GM19023 (cell line): ENCODE results near the gene RCAN2.

Source experiments
- ATAC-seq: cut with Tn5 transposase; IDR thresholded peaks from one replicate; pipeline ENCODE4 v1.9.1; 2021; ENCODE audit warnings: mild to moderate bottlenecking, moderate library complexity; ENCODE audit not compliant: unreplicated experiment

Gene RCAN2

GRCh38 chr6:46296586-46296985 is 194.7 kb downstream of the RCAN2 start:
- ATAC-seq: no peak

- ATAC-seq: peak; percentile 80
Measured at GRCh38 chr6:46293641-46294316, 197.5 kb downstream of the RCAN2 start.

GRCh38 chr6:46291880-46292279 is 199.4 kb downstream of the RCAN2 start:
- no peak for ATAC-seq

- no peak for ATAC-seq
Measured at GRCh38 chr6:46291275-46291633, 200.0 kb downstream of the RCAN2 start.

- ATAC-seq: no peak
Measured at GRCh38 chr6:46290421-46291274, 200.6 kb downstream of the RCAN2 start.

GRCh38 chr6:46289898-46290297 is 201.4 kb downstream of the RCAN2 start:
- ATAC-seq: no peak

GRCh38 chr6:46288835-46289234 is 202.4 kb downstream of the RCAN2 start:
- ATAC-seq: no peak

- ATAC-seq: no peak
Measured at GRCh38 chr6:46287681-46288080, 203.6 kb downstream of the RCAN2 start.

GRCh38 chr6:46287043-46287442 is 204.2 kb downstream of the RCAN2 start:
- no peak for ATAC-seq

GRCh38 chr6:46284475-46284874 is 206.8 kb downstream of the RCAN2 start:
- ATAC-seq: no peak

- no peak for ATAC-seq
Measured at GRCh38 chr6:46281110-46281509, 210.1 kb downstream of the RCAN2 start.

- ATAC-seq: no peak
Measured at GRCh38 chr6:46279874-46280273, 211.4 kb downstream of the RCAN2 start.

GRCh38 chr6:46276576-46277142 is 214.6 kb downstream of the RCAN2 start:
- ATAC-seq: no peak

- ATAC-seq: no peak
Measured at GRCh38 chr6:46274502-46274901, 216.7 kb downstream of the RCAN2 start.

GRCh38 chr6:46273911-46274310 is 217.3 kb downstream of the RCAN2 start:
- no peak for ATAC-seq

GRCh38 chr6:46271728-46272127 is 219.5 kb downstream of the RCAN2 start:
- ATAC-seq: no peak

GRCh38 chr6:46271107-46271506 is 220.1 kb downstream of the RCAN2 start:
- ATAC-seq: no peak

GRCh38 chr6:46270336-46270735 is 220.9 kb downstream of the RCAN2 start:
- no peak for ATAC-seq

GRCh38 chr6:46269447-46270229 is 221.6 kb downstream of the RCAN2 start:
- ATAC-seq: no peak

GRCh38 chr6:46267515-46267914 is 223.7 kb downstream of the RCAN2 start:
- no peak for ATAC-seq

GRCh38 chr6:46265373-46265772 is 225.9 kb downstream of the RCAN2 start:
- ATAC-seq: no peak
